Stomach (tissue), 4 donors: ENCODE results near the gene NYAP2.

Experiments used
- EP300 ChIP-seq: sonication (generic); formaldehyde crosslinking; IDR thresholded peaks from one replicate; pipeline ENCODE4 v1.6.1; 2017; ENCODE audit warnings: antibody characterized with exemption
- POLR2A ChIP-seq, 4 donors: fragments of 450-650 bp; IDR thresholded peaks; one replicate each; pipeline ENCODE4 v1.6.1; 2016; ENCODE audit warnings: antibody characterized with exemption in 4 of 4, control low read depth in 2 of 4, mild to moderate bottlenecking in 1 of 4, moderate library complexity in 1 of 4
- POLR2AphosphoS5 ChIP-seq, 3 donors: sonication (generic); formaldehyde crosslinking; IDR thresholded peaks; one replicate each; pipeline ENCODE4 v1.6.1; 2016; ENCODE audit warnings: antibody characterized with exemption in 3 of 3
- TF ChIP-seq, protein P1 (sequence below), 7 experiments: fragments of 450-650 bp in 4 of 7; fragments of 200-600 bp in 3 of 7; sonication (generic) in 3 of 7; IDR thresholded peaks; one replicate each; pipeline ENCODE4 v1.5.1; 2016 to 2019; ENCODE audit warnings: antibody characterized with exemption in 7 of 7, control low read depth in 2 of 7, mild to moderate bottlenecking in 1 of 7

DNA sequence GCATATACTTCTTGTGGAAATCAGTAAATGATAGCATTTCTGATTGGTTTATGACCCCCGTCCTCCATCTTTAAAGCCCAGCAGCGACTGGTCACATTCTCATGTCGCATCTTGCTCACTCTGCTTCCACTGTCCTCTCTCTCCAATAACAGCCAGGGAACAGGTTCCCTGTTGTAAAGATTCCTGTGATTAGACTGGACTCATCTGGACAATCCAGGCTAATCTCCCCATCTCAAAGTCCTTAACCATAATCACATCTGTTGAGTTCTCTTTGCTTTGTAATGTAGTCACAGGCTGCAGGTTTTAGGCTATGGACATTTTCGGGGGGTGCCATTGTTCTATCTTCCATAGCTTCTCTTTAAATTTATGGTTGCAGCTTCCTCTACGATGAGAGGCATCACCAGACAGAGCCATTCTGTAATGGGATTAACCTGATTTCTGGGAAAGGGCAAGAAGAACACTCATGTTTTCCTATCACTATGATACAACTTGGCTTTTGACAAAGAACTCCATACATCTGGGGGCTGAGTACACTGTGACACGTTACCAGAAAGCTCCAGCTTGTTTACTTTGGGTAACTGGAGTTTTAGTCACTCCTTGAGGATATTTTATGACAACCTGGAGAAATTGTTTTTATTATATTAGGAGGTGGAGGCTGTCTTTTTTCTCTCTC, 159.0 kb downstream of the NYAP2 start:
- no peak for TF ChIP-seq POLR2A (IDR thresholded peaks at IDR 0.05)
- TF ChIP-seq, protein P1, sequence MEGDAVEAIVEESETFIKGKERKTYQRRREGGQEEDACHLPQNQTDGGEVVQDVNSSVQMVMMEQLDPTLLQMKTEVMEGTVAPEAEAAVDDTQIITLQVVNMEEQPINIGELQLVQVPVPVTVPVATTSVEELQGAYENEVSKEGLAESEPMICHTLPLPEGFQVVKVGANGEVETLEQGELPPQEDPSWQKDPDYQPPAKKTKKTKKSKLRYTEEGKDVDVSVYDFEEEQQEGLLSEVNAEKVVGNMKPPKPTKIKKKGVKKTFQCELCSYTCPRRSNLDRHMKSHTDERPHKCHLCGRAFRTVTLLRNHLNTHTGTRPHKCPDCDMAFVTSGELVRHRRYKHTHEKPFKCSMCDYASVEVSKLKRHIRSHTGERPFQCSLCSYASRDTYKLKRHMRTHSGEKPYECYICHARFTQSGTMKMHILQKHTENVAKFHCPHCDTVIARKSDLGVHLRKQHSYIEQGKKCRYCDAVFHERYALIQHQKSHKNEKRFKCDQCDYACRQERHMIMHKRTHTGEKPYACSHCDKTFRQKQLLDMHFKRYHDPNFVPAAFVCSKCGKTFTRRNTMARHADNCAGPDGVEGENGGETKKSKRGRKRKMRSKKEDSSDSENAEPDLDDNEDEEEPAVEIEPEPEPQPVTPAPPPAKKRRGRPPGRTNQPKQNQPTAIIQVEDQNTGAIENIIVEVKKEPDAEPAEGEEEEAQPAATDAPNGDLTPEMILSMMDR (IDR thresholded peaks at IDR 0.05) = no peak
- TF ChIP-seq EP300 = no peak
- TF ChIP-seq POLR2AphosphoS5 (IDR thresholded peaks at IDR 0.05) = no peak
